Testis (tissue), 3 donors: ENCODE results near the gene ADGRE2. TPM values are rescaled to one million over a fixed set of nuclear protein-coding genes. Genes with fewer than 3 reads are reported as not detected.

Experiments used
- DNase-seq: peaks from one replicate; pipeline ENCODE4 v3.0.0-alpha.2; 2019
- H3K27ac ChIP-seq, 2 donors: fragments of 200-600 bp; sonication (generic); one replicate each; pipeline ENCODE4 v1.5.1; 2019
- H3K27me3 ChIP-seq: fragments of 200-600 bp; sonication (generic); one replicate; pipeline ENCODE4 v1.5.1; 2019
- H3K36me3 ChIP-seq: fragments of 200-600 bp; sonication (generic); one replicate; pipeline ENCODE4 v1.5.1; 2017; ENCODE audit warnings: low read depth; ENCODE audit errors: missing control alignments
- H3K4me1 ChIP-seq: fragments of 200-600 bp; sonication (generic); one replicate; pipeline ENCODE4 v1.5.1; 2019
- H3K4me3 ChIP-seq, 2 donors: fragments of 200-600 bp; sonication (generic); one replicate each; pipeline ENCODE4 v1.5.1; 2017 to 2019
- H3K9me3 ChIP-seq: fragments of 200-600 bp; sonication (generic); one replicate; pipeline ENCODE4 v1.5.1; 2017
- CTCF ChIP-seq, 3 experiments: fragments of 450-650 bp in 2 of 3; fragments of 200-600 bp in 1 of 3; sonication (generic) in 1 of 3; IDR thresholded peaks; one replicate each; pipeline ENCODE4 v1.5.1; 2016 to 2019; ENCODE audit warnings: antibody characterized with exemption in 3 of 3, mild to moderate bottlenecking in 2 of 3, moderate library complexity in 1 of 3
- POLR2A ChIP-seq: fragments of 450-650 bp; IDR thresholded peaks from one replicate; pipeline ENCODE4 v1.6.1; 2017; ENCODE audit warnings: antibody characterized with exemption, mild to moderate bottlenecking, moderate library complexity
- WGBS, 2 donors: methylation state at CpG; one replicate each; pipeline ENCODE4 v1.1.5; 2018; 5-methylcytosine and 5-hydroxymethylcytosine counted together
- intact Hi-C: fragments of 100-400 bp; cut with DNase I; formaldehyde crosslinking; loops from one replicate; pipeline ENCODE4 v1.15.1; 2023; ENCODE audit warnings: low total_unique reads
- polyA plus RNA-seq: library from polyadenylated mRNA; stranded (reverse); fragments of 350-450 nt; fragmentation: Illumina TruSeq; extraction: RNeasy Lipid Tissue Mini Kit (QIAGEN cat#74804); gene quantifications from one replicate; pipeline ENCODE4 v1.2.3, GENCODE V29; 2014; ENCODE audit warnings: low read depth, low replicate concordance; ENCODE audit not compliant: insufficient read depth
- small RNA-seq, 2 donors: library from RNA; depleted of rRNA; stranded (forward); fragments of <200 nt; gene quantifications; one replicate each; pipeline ENCODE3, GENCODE V24; 2016
- total RNA-seq, 2 donors: library from RNA; depleted of rRNA; stranded (reverse); fragments of >200 nt; gene quantifications; one replicate each; pipeline ENCODE4 v1.2.3, GENCODE V29; 2016

The ADGRE2 gene
- total and polyA plus RNA-seq, 3 donors from 2014 or later, result 0.58 to 1.6 (median 0.71) TPM

DNA sequence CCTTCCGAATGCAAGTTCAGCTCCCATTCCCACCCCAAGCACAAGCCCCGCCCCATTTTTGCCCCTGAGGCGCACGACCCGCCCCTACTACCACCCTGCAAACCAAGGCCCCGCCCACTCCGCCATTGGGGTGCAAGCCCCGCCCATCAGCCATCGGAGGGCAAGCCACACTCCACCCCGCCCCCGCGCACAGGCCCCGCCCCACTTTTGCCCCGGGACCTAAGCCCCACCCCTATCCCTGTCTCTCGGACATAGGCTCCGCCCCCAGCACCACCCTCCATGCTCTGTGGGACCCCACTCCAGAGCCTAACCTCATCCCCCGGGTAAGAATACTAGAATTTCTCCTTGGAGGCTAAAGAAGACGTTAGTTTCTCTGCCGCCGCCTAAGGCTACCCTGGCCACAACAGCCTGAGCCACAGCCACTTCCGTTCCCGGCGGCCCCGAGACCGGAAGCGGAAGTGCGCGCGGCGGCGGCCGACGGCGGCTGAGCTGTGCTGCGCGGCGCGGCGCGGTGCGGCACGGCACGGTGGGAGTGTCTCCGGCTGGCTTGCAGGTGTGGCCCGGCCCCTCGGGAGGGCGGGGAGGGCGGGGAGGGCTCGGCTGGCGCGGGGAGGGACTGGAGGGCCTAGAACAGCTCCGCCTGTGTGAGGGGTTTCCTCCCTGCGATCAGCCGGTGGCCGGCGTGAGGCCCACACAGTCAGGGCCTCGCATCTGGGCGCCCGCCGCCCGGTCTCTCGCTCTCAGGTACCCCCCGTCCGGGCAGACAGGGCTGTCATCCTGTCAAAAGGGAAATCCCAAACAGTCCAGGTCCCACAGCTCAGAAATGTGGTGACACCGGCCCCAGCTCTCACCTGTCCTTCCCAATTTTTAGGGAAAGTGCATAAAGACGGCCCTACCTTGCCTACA is 88.5 kb downstream of the ADGRE2 start, which contains the start of gene ZNF333:
ZNF333 (plus strand) TSS at position 451 of the 906 bp plus-strand sequence. CDS start 3,444 bp downstream, outside the sequence.
- Histone ChIP-seq H3K4me3 (peak within 1 kb of the TSS; percentile 82 to 89), H3K27me3 (no peaks in the 10 kb centered on the region), H3K36me3 (no peaks in the 10 kb centered on the region), H3K9me3 (no peaks in the 10 kb centered on the region), H3K27ac (peak within 1 kb of the TSS; percentile 98), H3K4me1 (peaks cover 6% of the 10 kb centered on the region)
- TF ChIP-seq CTCF (IDR thresholded peaks at IDR 0.05), result no peak
- no peak for TF ChIP-seq POLR2A
- intact Hi-C loops, result no loop called here
- WGBS, 2 donors, result 0 to 1% methylated on average over 13 to 52 of the region's 66 CpGs
- DNase-seq, result peak; percentile 98

DNA sequence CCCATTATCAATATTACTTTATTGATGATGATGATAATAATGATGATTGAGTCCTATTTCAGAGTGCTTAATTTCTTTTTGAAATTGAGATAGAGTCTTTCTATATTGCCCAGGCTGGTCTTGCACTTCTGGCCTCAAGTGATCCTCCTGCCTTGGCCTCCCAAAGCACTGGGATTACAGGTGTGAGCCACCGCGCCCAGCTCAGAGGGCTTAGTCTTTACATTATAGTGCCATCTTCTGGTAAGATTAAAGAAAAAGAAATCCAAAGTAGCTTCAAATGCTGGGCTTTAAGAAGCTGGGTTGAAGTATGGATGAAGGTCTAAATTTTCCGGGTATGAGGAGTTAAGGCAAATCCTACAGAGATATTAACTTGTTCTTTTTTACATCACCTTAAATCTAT is 91.9 kb downstream of the ADGRE2 start:
- intact Hi-C loops, result no loop called here
- 46 to 58% methylated on average over 3 of the region's 3 CpGs for WGBS, 2 donors

DNA sequence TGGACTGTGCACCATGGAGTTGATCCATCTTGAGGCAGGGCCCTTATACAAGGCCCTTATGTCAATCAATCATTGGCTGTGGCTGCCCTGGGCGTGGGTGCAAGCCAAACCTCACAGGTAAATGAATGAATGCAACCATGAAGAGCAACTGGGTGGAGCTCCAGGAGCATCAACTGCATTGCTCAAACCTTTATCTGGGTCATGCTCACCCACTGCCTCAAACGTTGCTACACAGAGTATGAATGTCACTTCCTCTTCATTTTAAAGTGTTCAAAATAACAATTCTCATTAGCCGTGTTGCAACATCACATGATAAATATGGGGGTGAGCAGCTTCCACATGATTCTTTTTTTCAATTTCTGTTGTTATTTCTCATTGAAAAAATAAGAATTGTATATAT is 94.9 kb downstream of the ADGRE2 start:
- Histone ChIP-seq H3K27ac (no peak overlapping the region), H3K9me3 (no peaks in the 10 kb centered on the region), H3K36me3 (no peaks in the 10 kb centered on the region), H3K4me1 (no peaks in the 10 kb centered on the region), H3K27me3 (no peaks in the 10 kb centered on the region), H3K4me3 (no peak overlapping the region)
- DNase-seq, result no peak
- TF ChIP-seq CTCF (IDR thresholded peaks at IDR 0.05) (no peak), POLR2A (no peak)
- WGBS, 2 donors, result 44 to 60% methylated on average over 2 to 3 of the region's 3 CpGs
- intact Hi-C loops, result no loop called here

More for the DNA sequence above, 91.9 kb downstream of the ADGRE2 start:
- Histone ChIP-seq H3K27me3 (no peaks in the 10 kb centered on the region), H3K36me3 (no peaks in the 10 kb centered on the region), H3K4me3 (no peak overlapping the region), H3K9me3 (no peaks in the 10 kb centered on the region), H3K27ac (no peak overlapping the region), H3K4me1 (peaks cover 6% of the 10 kb centered on the region)
- DNase-seq, result no peak
- TF ChIP-seq CTCF (IDR thresholded peaks at IDR 0.05) (no peak), POLR2A (no peak)

Small RNAs within 50 kb of the gene (small RNA-seq; reads per million reads assigned to genes)
- gene AC005255.1, result 0 to 0.09 reads per million in 2 donors

Other genes starting within 250 kb of the ADGRE2 start
- 100 to 1,000 TPM; 164 to 192 TPM for gene TECR, start 249.0 kb downstream of the ADGRE2 start, total RNA-seq
- gene TECR, start 249.0 kb downstream of the ADGRE2 start, polyA plus RNA-seq, result 418 TPM
- 100 to 1,000 TPM; 389 to 493 TPM for gene NDUFB7, start 206.5 kb downstream of the ADGRE2 start, total RNA-seq
- 259 TPM for gene NDUFB7, start 206.5 kb downstream of the ADGRE2 start, polyA plus RNA-seq
- 1 to 10 TPM in 1 of 2 donors, under 1 TPM in 1; 0.56 to 1.3 TPM for gene CLEC17A, start 195.5 kb downstream of the ADGRE2 start, total RNA-seq
- 1.4 TPM for gene CLEC17A, start 195.5 kb downstream of the ADGRE2 start, polyA plus RNA-seq
- gene ADGRE3, start 103.7 kb downstream of the ADGRE2 start, total RNA-seq, result under 1 TPM; 0.19 to 0.31 TPM
- gene ADGRE3, start 103.7 kb downstream of the ADGRE2 start, polyA plus RNA-seq, result 0.46 TPM
- gene ZNF333, start 88.5 kb downstream of the ADGRE2 start, total RNA-seq, result 10 to 100 TPM; 42.4 to 48.7 TPM
- gene ZNF333, start 88.5 kb downstream of the ADGRE2 start, polyA plus RNA-seq, result 24.2 TPM
- 1 to 10 TPM; 3.7 to 4.3 TPM for gene OR7A5, start 56.6 kb upstream of the ADGRE2 start, total RNA-seq
- 3.3 TPM for gene OR7A5, start 56.6 kb upstream of the ADGRE2 start, polyA plus RNA-seq
- gene OR7C1, start 56.6 kb upstream of the ADGRE2 start, total RNA-seq, result 1 to 10 TPM; 2.5 to 6.1 TPM
- gene OR7C1, start 56.6 kb upstream of the ADGRE2 start, polyA plus RNA-seq, result 4.2 TPM
- not detected for gene OR7A10, start 70.4 kb upstream of the ADGRE2 start, total RNA-seq
- not detected for gene OR7A10, start 70.4 kb upstream of the ADGRE2 start, polyA plus RNA-seq
- under 1 TPM in 1 of 2 donors, not detected in 1; 0.06 TPM for gene OR7A17, start 107.6 kb upstream of the ADGRE2 start, total RNA-seq
- not detected for gene OR7A17, start 107.6 kb upstream of the ADGRE2 start, polyA plus RNA-seq
- not detected for gene OR7C2, start 162.9 kb upstream of the ADGRE2 start, total RNA-seq
- gene OR7C2, start 162.9 kb upstream of the ADGRE2 start, polyA plus RNA-seq, result not detected
- 100 to 1,000 TPM; 335 to 336 TPM for gene SLC1A6, start 201.3 kb upstream of the ADGRE2 start, total RNA-seq
- 78.6 TPM for gene SLC1A6, start 201.3 kb upstream of the ADGRE2 start, polyA plus RNA-seq